Umbilical cord (tissue), 2 donors: ENCODE measurements around the gene KLHL17. TPM values are rescaled to one million over a fixed set of nuclear protein-coding genes. Genes with fewer than 3 reads are reported as not detected.
"Not testable (repeated sequence)": the region's sequence is repeated elsewhere in the genome, so short reads cannot be mapped to it uniquely, and the experiment has no call there.

Experiments used
- DNase-seq: peaks from one replicate; pipeline ENCODE4 v3.0.0-alpha.2; 2015; ENCODE audit warnings: low spot score
- total RNA-seq: library from RNA; depleted of rRNA; stranded (reverse); fragments of >200 nt; gene quantifications from one replicate; pipeline ENCODE4 v1.2.3, GENCODE V29; 2014; ENCODE audit warnings: low replicate concordance; ENCODE audit not compliant: insufficient read depth

The KLHL17 gene
- total RNA-seq, 1 donor from 2014 or later = 3.4 TPM

GRCh38 chr1:998995-999724 is 38.8 kb downstream of the KLHL17 start:
- DNase-seq = peak; percentile 23

GRCh38 chr1:999725-1000356 is 39.5 kb downstream of the KLHL17 start, which contains the start of gene HES4:
Gene HES4 (minus strand): TSS chr1:1000097. CDS start chr1:999973, 124 bp downstream.
- peak; percentile 94 for DNase-seq

- peak; percentile 85 for DNase-seq
Observed at GRCh38 chr1:1000357-1001056, 40.1 kb downstream of the KLHL17 start.

GRCh38 chr1:1001057-1001783 is 40.8 kb downstream of the KLHL17 start:
- DNase-seq = peak; percentile 27

- no peak for DNase-seq
Observed at GRCh38 chr1:1003618-1004419, 43.4 kb downstream of the KLHL17 start.

- no peak for DNase-seq
Observed at GRCh38 chr1:1004420-1004779, 44.0 kb downstream of the KLHL17 start.

- DNase-seq = peak; percentile 45
Observed at GRCh38 chr1:1004780-1005697, 44.7 kb downstream of the KLHL17 start.

GRCh38 chr1:1005774-1006304 is 45.5 kb downstream of the KLHL17 start:
- no peak for DNase-seq

GRCh38 chr1:1006305-1007159 is 46.1 kb downstream of the KLHL17 start:
- DNase-seq = no peak

GRCh38 chr1:1010131-1010530 is 49.7 kb downstream of the KLHL17 start:
- not testable (repeated sequence) for DNase-seq

GRCh38 chr1:1011396-1011949 is 51.1 kb downstream of the KLHL17 start:
- no peak for DNase-seq

GRCh38 chr1:1012736-1013104 is 52.3 kb downstream of the KLHL17 start:
- not testable (repeated sequence) for DNase-seq

- DNase-seq = peak; percentile 91
Observed at GRCh38 chr1:1013105-1013921, 52.9 kb downstream of the KLHL17 start, which contains the start of gene ISG15. Gene ISG15 (plus strand): TSS chr1:1013497. CDS start chr1:1013574, 77 bp downstream.

GRCh38 chr1:1013922-1014648 is 53.7 kb downstream of the KLHL17 start:
- DNase-seq = no peak

- DNase-seq = no peak
Observed at GRCh38 chr1:1014799-1015681, 54.7 kb downstream of the KLHL17 start.
